HG03108 (cell line): ENCODE data around the gene EIF6.
"Not testable (repeated sequence)": the region's sequence is repeated elsewhere in the genome, so short reads cannot be mapped to it uniquely, and the experiment has no call there.

Experiments
- ATAC-seq: cut with Tn5 transposase; IDR thresholded peaks from one replicate; pipeline ENCODE4 v1.9.1; 2021; ENCODE audit warnings: moderate library complexity; ENCODE audit not compliant: unreplicated experiment

The EIF6 gene

DNA sequence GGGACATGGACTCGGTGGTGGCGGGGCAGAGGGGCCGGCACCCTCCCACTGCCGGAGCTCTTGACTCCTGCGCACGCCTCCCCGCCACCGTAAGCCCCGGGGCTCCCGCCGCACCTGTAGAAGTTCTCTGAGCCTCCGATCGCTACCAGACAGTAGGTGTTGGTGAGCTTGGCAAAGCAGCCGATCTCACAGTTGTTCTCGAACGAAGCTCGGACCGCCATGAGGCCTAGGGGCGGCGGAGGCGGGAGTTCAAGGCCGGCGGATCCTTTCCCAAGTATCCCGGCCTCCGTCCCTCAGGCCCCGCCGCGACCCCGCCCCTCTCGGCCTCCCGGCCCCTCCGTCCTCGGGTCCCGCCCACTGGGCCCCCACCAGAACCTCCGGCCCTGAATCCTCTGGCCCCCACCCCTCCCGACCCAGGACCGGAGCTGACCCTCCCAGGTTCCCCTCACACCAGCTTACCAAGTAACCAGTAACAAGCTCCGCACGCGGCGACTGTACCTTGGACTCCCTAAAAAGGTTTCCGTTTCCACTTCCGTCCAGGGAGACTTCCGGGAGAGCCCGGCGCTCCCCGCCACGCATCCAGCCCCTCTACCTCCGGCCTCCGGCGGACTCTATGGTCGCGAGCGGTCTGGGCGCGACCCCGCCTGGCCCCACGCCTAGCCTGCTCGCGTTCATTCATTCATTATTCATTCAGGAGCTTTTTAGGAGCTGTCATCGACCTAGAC is at the start of gene EIF6:
Gene EIF6 (minus strand): TSS at position 506 of the 725 bp plus-strand sequence. CDS start 285 bp downstream, at position 221.
- peak; percentile 79 for ATAC-seq

DNA sequence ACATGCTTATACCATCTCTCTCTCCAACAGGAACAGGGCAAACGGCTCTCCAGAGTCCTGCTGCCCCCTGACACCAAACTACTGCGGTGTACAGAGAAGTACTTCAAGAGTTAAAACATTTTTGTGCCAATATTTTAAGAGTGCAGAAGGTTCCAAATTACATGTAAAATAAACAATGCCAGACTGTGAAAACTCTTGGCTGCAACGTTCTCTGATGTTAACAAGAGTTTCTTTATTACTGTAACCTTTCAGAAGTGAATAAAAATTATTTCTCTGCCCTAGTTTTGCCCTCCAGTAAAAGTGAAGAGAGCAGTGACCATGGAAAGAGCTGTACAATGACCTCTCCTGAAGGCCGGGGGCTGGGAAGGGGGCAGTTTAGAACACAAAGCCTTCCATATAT is 49.0 kb upstream of the EIF6 start:
- ATAC-seq = no peak

DNA sequence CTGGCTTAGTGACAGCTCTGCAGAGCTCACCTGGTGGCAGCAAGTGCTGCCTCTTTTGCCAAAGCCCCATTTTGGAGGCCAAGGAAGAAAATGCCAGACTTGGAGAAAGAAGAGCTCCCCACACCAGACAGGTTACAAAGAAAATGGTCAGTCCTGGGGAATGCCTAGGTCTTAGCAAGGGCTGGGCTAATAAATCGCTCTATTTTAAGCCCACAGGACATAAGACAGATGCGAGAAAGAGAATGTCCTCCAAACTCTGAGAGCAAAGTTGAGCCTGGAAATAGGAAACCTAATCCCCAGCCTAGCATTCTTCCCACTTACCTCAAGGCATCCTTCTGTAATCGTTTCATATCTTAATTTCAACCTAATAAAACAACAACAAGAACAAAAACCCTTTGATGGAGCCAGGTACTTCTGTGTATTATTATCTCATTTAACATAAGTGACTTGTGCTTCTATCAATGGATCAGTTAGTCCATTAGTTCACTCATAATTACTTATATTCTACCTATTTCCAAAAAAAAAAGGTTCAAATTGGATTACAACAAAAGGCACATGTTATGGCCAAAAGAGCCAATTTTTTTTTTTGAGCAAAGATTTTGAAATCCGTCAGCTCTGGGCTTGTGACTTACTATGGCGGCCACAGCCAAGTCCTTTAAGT is 48.1 kb upstream of the EIF6 start:
- no peak for ATAC-seq

DNA sequence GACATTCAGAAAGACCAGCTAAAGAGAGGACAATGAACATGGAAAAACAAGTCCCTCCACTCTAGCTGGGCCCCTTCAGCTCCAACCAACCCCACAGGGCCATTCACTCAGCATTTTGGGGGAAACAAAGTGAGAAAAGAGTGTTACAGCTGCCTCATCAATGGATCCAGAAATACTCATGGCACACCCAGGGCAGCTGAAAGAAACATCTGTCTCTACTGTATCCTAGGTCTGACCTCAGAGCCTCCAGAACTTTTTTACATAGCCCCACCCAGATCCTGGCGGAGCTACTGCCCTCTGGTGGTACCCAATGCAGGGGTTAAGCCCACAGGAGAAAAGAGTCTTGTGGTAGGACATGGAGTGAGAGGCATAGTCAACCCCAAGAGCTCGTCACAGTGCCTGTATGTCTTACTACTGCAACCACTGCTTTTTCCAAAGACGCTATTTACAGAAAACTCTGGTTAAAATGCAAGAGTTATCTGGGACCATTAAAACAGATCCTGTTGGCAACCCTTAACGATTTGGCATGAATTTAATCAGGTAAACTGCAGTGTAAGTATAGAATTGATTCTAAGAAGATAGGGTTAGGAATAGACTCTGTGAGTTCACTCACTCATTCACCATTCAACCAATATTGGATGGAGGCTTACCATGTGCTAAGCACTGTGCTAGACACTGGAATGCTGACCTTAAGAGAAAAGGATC is 45.0 kb upstream of the EIF6 start:
- no peak for ATAC-seq

DNA sequence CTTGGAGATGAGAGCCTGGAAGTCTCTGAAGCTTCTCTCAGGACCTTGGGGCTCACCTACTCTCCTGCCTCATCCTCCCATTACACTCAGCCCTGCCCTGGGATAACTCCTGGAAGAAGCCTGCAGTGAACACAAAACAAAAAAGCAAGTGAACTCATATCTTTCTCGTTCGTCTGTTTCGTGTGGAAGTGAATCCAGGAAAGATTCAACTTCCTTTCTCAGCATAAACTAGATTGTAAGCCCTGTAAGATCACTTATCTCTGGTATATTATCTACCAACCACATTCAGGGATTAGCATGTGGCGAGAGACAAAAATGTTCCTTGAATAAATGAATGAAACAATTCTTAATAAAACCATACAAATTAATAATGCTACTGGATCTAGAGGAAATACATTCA is 44.1 kb upstream of the EIF6 start:
- ATAC-seq = no peak

DNA sequence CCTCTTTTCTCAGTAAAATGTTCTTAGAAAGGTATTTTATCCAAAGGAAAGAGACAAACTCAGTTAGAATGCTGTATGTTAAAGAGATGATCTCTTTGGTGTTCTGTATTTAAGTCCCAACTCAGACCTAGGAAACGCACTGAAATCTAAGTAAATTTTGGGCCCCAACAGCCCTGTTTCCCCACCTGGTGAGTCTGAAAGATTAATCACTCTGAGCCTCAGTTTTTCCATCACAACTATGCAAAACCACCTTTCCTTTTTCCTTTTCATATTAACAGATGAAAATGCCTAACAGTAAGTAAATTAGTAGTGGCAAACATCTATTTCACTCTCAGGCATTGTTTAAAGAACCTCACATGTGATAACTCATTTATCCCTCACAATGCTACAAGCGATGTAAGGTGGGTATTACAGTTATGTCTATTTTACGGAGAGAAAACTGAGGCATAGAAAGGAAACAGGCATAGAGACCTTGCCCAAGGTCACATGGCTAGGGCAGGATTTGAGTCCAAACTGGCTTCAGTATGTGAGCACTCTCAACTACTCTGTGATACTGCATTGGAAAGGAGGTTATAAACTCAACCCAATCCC is 43.6 kb upstream of the EIF6 start:
- ATAC-seq = no peak

DNA sequence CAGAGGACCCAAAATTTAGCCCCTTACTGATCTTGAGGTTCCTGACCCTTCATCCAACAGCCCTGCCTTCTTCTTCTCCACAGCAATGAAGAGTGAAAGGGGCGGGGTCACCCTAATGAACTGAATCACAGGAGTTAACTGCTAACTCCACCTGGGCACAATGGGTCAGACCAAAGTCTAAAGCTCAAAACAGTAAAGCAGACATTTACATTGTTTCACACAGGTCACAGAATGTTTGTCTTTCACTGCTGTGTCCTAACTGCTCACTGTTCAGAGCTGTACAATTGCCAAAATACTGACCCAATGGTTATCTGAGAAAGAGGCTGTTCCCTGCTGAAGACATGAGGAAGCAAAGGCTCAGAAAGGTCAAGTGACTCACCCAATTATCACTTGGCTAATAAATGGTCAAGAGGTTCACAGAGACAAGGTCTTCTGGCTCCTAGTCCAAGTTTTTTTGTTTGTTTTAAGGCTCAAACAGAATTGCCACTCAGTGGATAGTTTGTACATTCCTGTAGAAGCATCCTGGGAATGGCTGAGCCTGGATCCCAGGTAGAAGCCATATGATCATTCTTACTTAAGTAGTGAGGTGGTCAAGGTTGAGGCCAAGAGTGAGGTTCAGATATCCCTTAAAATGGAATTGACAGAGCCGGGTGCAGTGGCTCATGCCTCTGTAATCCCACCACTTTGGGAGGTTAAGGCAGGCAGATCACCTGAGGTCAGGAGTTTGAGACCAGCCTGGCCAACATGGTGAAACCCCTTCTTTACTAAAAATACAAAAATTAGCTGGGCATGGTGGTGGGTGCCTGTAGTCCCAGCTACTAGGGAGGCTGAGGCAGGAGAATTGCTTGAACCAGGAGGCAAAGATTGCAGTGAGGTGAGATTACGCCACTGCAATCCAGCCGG is 42.8 kb upstream of the EIF6 start:
- no peak for ATAC-seq

DNA sequence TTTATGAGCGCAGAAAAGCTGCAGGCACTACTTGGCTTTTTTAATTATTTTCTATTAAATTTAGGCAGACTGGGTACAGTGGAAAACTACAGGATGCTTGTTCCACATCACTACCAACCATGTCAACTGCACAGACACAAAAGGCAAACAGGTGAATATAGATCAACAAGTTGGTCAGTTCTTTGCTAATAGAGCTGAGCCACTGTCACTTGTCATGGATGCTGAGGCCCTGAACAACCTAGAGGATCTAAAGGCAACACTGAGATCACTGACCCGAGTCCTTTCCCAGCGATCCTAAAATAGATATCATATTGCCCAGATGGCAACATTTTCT is 42.1 kb upstream of the EIF6 start:
- no peak for ATAC-seq

DNA sequence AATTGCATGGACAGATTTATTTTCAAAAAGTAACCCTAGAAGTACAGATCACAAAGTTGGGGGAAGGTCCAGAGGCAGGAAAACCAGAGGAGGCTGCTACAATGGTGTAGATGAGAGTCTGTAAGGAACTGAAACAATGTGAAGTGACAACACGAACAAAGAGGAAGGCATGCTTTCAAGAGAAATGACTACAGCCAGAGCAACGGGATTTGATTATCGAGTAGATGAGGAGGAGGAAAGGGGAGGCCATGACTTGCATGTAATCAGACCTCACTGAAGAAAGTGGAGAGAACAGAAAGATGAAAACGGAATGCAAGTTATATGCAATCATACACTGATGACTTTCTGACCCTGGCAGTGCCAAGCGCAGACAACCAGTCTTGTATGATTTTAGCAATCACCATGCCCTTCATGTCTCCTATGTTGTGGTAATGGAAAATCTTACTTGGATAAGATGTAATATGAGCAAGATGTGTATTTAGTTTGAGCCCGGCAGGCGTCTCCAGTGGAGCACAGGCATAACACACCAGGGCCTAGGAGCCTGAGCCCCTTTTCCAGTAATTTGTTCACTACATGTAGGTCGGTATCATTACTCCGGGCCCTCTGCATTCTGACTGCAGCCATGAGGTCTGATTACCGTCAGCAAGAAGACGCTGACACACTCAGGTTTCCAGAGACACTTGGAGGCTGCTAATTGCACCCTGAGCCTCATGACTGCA is 41.6 kb upstream of the EIF6 start:
- no peak for ATAC-seq

DNA sequence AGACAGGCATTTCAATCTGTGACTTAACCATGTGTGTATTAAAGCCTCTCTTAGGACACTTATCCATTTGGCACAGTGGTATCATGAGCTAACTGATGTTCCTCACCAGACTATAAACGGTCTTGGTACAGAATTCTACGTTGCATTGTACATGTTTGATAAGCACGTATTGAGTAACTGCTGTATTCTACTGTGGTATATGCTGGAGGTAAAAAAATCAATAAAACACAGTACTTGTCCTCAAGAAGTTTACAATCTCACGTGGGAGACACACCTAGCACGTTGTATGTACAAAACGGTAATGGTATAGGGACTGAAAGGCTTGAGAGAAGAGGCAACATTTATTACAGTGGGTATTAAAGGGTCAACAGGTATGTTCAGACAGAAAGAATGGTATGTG is 40.8 kb upstream of the EIF6 start:
- ATAC-seq = no peak

DNA sequence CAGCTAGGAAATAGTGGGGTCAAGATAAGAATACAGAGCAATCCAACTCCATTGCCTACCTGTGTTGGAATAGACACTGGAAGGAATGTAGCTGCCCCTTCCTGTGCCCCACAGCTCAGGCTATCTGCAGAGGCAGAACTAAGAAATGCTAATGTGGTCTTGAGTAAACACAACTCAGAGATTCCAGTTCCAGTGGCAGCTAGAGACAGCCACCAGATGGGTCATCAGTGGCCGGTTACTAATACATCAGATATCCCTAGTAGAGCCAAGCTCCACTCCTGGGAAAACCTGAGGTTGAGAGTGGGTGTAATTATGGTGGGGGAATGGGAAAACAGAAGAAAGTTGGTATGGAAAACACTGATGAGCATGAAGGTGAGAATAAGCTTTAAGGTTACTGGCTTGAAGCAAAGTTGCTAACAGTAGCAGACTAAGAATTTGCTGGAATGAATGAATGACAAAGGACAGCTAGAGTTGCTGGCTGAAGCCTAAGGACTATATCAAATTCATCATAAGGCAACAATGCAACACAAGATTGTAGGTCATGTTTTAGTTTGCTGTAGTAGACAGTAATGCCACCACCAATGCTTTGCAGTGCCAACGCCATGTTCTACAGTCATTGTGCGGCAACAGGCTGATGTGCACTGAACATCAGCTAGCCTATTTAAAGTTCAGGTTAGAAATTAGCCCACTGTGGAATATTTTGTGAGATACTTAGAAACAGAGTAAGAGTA is 36.0 kb upstream of the EIF6 start:
- no peak for ATAC-seq

DNA sequence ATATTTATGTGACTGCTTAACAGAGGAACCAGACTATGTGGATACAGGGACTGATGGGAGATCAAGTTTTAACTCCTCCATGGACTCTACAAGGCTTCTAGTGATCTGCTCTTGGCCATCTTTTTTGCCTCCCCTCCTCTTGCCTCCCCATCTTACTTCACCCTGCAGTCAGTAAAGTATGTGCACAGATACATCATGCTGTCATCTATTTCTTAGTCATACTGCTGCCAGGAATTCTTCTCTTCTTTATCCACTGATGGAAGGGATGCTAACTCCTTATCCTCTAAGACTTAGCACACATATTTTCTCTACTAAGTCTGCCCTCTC is 35.3 kb upstream of the EIF6 start:
- no peak for ATAC-seq

DNA sequence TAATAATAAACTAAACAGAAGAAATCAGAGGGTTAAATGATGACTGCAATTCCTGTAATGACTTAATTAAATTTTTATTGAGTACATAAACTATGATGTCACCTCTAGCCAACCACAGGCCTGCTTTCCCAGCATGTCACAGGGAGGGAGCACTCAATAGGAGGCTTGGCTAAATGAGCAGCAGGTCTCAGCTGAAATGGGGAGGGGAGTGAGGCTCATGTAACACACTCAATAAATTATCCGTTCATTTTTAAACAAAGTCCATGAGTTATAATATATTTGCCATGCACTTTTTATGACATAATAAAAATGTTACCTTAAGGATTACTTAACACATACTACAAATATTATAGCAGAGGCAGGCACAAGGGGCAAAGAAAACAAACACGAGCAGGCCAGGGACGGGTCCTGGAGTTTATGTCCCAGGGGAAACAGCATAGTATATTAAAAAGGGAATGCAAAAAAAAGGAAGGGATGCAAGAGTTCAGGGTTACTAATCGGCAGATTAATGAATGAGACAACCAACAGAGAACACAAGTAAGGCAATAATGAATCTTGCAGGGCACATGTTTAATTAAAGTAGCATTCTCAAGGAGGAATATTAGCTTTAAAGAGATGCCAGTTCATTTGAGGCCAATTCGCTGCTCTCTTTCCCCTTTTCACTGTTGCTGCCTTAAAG is 34.8 kb upstream of the EIF6 start:
- ATAC-seq = no peak

DNA sequence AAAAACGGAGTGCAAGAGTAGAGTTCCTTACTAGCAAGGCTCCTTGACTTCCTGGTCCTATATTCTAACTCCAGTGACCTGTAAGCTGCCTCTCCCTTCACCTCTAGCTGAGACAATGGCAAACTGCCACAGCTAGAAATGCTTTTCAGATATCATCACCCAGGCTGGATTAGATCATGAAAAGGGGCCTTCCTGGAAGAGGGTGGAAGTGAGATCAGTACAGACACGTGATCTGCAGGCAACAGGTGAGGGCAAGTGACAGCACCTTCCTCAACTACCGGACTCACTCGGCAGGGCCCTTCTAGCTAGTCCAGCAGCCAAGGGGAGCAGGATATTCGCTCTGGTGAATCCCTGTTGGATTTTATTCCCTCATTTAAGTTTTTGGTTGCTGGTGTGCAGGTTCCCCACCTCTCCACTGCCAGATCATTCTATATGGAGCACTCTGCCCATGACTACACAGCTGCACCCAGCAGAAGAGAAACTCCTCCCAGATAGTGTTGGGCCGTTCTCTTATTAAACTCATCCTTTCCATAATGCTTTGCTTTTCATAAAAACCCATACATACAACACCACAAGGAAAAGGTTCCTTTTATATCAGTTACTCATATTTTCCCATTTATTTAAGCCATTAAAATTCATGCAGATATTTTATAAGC is 34.1 kb upstream of the EIF6 start:
- no peak for ATAC-seq

DNA sequence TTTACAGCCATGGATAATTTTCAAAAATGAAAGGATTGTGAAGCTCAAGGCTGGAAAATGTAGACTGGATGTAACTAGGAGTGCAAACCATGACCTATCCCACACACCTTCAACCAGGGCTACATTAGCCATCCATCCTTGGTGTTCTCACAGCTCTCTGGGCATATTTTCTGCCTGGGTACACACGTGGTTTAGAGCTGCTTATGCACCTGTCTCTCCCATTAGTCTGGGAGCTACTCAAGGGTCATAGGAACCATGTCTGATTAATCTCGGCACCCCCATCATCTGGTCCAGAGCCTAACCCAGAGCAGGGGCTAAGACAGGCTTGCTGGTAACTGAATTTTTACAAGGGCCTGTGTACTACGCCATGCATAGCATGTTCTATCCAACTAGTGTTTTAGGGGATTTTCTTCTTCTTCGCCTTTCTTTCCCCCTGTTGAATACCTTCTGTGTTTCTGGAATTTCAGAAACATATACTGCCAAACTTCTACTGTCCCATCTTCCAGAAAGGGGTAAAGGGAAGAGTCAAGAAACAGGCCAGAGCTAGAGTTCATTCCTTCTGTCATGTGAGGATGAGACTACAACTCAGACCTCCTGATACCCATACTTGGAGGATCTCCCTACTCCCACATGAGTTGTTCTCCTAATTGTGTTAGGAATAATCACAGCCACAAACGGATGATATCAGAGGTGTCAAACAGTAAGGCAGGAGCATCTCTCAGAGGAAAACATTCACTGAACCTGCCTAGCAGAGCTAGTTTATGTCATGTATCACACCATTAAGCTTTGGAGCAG is 33.0 kb upstream of the EIF6 start:
- no peak for ATAC-seq

DNA sequence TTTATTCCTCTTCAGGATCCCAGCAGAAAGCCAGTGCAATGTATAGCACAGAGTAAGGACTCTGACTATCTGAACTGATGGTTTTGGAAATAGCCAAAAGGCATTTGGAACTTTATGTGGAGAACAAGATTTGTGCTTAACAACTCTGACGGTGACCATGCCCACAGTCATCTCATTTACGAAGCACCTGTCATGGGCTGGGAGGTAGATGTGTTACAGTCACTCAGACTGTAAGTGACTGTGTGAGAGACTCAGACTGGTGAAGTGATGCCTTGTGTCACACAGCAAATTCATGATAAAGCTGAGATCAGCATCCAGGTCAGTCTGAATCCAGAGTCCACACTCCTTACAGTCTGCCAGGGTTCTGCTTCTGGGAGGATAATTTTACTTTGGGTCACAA is 31.5 kb upstream of the EIF6 start:
- ATAC-seq = no peak

DNA sequence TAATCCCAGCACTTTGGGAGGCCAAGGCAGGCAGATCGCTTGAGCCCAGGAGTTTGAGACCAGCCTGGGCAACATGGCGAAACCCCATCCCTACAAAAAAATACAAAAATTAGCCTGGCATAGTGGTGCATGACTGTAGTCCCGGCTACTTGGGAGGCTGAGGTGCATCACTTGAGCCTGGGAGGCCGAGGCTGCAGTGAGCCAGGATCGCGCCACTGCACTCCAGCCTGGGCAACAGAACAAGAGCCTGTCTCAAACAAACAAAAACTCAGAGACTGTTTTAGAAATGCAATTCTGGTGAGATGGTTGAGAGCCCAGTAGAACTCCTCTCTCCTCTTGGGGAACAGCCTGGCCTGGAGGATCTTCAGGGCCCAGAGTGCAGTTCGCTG is 31.1 kb upstream of the EIF6 start:
- ATAC-seq = not testable (repeated sequence)
